ENCODE results near the gene DNAJC13.

GRCh38 chr3:132564070-132564465 is 146.8 kb downstream of the DNAJC13 start:
- no peak for TF ChIP-seq POLR2AphosphoS5 (IDR thresholded peaks at IDR 0.05)
- TF ChIP-seq CTCF (IDR thresholded peaks at IDR 0.05), result no peak
- TF ChIP-seq POLR2A (IDR thresholded peaks at IDR 0.05), result no peak
- no peak for TF ChIP-seq EP300 (IDR thresholded peaks at IDR 0.05)
